GM12864 (cell line): ENCODE data around the gene NMNAT2.

Experiments used
- DNase-seq: peaks from one replicate; pipeline ENCODE4 v3.0.0-alpha.2; 2011; ENCODE audit warnings: low read depth
- H3K4me3 ChIP-seq: 2 replicates; pipeline ENCODE4 v1.5.1; 2011; ENCODE audit warnings: mild to moderate bottlenecking, low read depth, low read length, control low read depth
- TF ChIP-seq, protein P1 (sequence below): IDR thresholded peaks from 2 replicates; pipeline ENCODE4 v1.5.1; 2011; ENCODE audit warnings: low read depth, mild to moderate bottlenecking, moderate library complexity, low read length, control low read depth, inconsistent platforms; ENCODE audit errors: missing control alignments

The NMNAT2 gene

GRCh38 chr1:183291802-183292514 lies 126.2 kb downstream of the NMNAT2 start:
- no peak for DNase-seq
- H3K4me3 ChIP-seq, result no peak overlapping the region
- TF ChIP-seq, protein P1, sequence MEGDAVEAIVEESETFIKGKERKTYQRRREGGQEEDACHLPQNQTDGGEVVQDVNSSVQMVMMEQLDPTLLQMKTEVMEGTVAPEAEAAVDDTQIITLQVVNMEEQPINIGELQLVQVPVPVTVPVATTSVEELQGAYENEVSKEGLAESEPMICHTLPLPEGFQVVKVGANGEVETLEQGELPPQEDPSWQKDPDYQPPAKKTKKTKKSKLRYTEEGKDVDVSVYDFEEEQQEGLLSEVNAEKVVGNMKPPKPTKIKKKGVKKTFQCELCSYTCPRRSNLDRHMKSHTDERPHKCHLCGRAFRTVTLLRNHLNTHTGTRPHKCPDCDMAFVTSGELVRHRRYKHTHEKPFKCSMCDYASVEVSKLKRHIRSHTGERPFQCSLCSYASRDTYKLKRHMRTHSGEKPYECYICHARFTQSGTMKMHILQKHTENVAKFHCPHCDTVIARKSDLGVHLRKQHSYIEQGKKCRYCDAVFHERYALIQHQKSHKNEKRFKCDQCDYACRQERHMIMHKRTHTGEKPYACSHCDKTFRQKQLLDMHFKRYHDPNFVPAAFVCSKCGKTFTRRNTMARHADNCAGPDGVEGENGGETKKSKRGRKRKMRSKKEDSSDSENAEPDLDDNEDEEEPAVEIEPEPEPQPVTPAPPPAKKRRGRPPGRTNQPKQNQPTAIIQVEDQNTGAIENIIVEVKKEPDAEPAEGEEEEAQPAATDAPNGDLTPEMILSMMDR, result no peak

GRCh38 chr1:183291216-183291762 lies 126.9 kb downstream of the NMNAT2 start:
- DNase-seq, result no peak

GRCh38 chr1:183290628-183291027 lies 127.6 kb downstream of the NMNAT2 start:
- TF ChIP-seq, protein P1, result no peak
- no peak overlapping the region for H3K4me3 ChIP-seq
- DNase-seq, result no peak

More at GRCh38 chr1:183291216-183291762, 126.9 kb downstream of the NMNAT2 start:
- H3K4me3 ChIP-seq, result no peak overlapping the region
- TF ChIP-seq, protein P1, result no peak

DNA sequence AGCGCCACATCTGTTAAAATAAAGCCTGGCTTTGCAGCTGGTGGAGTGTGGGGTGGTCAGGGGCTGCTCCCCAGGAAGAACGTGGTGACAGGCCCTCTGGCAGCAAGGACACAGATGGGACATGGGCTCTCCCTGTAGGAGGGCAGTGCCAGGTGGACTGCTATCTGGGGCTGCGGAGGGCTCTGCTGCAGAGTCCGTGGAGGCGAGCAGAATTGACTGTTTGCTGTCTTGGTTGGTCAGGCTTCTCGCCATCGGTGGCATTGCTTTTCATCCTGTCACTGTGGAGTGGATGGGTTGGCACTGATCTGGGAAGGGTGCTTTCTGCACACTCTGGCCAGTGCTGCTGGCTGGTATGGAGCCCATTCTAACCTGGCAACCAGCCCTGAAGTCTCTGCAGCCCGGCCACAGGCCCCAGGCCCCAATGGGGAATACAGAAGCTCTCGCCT lies 129.1 kb downstream of the NMNAT2 start:
- TF ChIP-seq, protein P1, result no peak
- no peak overlapping the region for H3K4me3 ChIP-seq
- DNase-seq, result no peak

DNA sequence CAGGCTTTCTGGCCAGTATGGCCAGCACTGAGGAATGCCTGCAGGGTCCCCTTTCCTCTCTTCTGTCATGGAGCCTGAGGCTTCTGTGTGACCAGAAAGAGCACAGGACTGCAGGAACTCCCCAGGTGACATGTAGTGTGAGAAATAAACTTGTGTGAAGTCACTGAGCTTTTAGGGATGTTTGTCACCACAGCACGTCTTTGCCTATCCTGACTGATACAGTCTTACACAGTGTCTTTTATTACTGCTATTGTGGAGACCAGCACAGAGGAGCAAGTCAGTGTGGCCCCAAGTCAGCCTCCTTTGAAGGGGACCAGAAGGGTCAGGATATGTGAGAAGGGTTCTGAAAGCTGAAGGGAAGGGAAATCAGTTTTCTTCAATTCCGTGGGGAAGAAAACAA lies 129.6 kb downstream of the NMNAT2 start:
- no peak overlapping the region for H3K4me3 ChIP-seq
- DNase-seq, result no peak
- TF ChIP-seq, protein P1, result no peak

GRCh38 chr1:183287191-183287675 lies 130.9 kb downstream of the NMNAT2 start:
- DNase-seq, result no peak
- TF ChIP-seq, protein P1, result no peak
- H3K4me3 ChIP-seq, result no peak overlapping the region
